A673 (cell line): ENCODE results near the gene WDR62. TPM values are rescaled to one million over a fixed set of nuclear protein-coding genes. Genes with fewer than 3 reads are reported as not detected.

ENCODE experiments used
- BruUV-seq: library from RNA; stranded (reverse); fragments of 400-500 nt; replicated peaks from 2 replicates; lab custom pipeline; 2021; lab: Mats Ljungman, UMichigan
- CTCF ChIA-PET: fragments of 300-600 bp; sonication (Branson Sonifier 250); formaldehyde crosslinking; loops from one replicate; lab custom pipeline; 2022; ENCODE audit warnings: antibody characterized with exemption; lab: Charles Lee
- POLR2A ChIA-PET: fragments of 300-600 bp; sonication (Branson Sonifier 250); formaldehyde crosslinking; loops from one replicate; lab custom pipeline; 2022; ENCODE audit warnings: antibody characterized with exemption; ENCODE audit not compliant: low non-redundant PET; lab: Charles Lee
- DNase-seq: peaks from one replicate; pipeline ENCODE4 v3.0.0-alpha.2; 2015; ENCODE audit warnings: low spot score
- H3K27ac ChIP-seq: fragments of 200-600 bp; sonication (generic); 2 replicates; pipeline ENCODE4 v1.5.1; 2016; ENCODE audit warnings: mixed run types, low read depth, mild to moderate bottlenecking, mixed read lengths, antibody characterized with exemption, low read length; ENCODE audit not compliant: poor library complexity, severe bottlenecking
- H3K27me3 ChIP-seq: fragments of 200-600 bp; sonication (generic); replicated peaks from 2 replicates; pipeline ENCODE4 v1.6.1; 2017; ENCODE audit warnings: mixed run types, low read depth, mild to moderate bottlenecking, mixed read lengths, antibody characterized with exemption, low read length; ENCODE audit not compliant: insufficient read depth, poor library complexity
- H3K36me3 ChIP-seq: fragments of 200-600 bp; sonication (generic); 2 replicates; pipeline ENCODE4 v1.6.1; 2016; ENCODE audit warnings: mixed run types, mild to moderate bottlenecking, mixed read lengths, antibody characterized with exemption, low read length; ENCODE audit not compliant: insufficient read depth, poor library complexity, severe bottlenecking
- H3K4me1 ChIP-seq: fragments of 200-600 bp; sonication (generic); 2 replicates; pipeline ENCODE4 v1.6.1; 2017; ENCODE audit warnings: mixed run types, mild to moderate bottlenecking, mixed read lengths, antibody characterized with exemption, low read length; ENCODE audit not compliant: insufficient read depth, poor library complexity, severe bottlenecking
- H3K4me3 ChIP-seq: fragments of 200-600 bp; sonication (generic); 2 replicates; pipeline ENCODE4 v1.5.1; 2016; ENCODE audit warnings: low read depth, mixed run types, mild to moderate bottlenecking, mixed read lengths, low read length; ENCODE audit not compliant: poor library complexity, severe bottlenecking
- H3K9me3 ChIP-seq: fragments of 200-600 bp; sonication (generic); 2 replicates; pipeline ENCODE4 v1.6.1; 2016; ENCODE audit warnings: mixed run types, low read depth, mild to moderate bottlenecking, mixed read lengths, antibody characterized with exemption, low read length; ENCODE audit not compliant: poor library complexity, severe bottlenecking
- EZH2 ChIP-seq: fragments of 200-600 bp; sonication (generic); IDR thresholded peaks from 2 replicates; pipeline ENCODE4 v1.6.1; 2017; ENCODE audit warnings: borderline replicate concordance, low read depth, mild to moderate bottlenecking, mixed read lengths, antibody characterized with exemption, low read length; ENCODE audit not compliant: poor library complexity, severe bottlenecking
- intact Hi-C: fragments of 100-400 bp; cut with micrococcal nuclease; formaldehyde crosslinking; loops from one replicate; pipeline ENCODE4 v1.10.0; 2022; ENCODE audit not compliant: unreplicated experiment
- total RNA-seq: library from RNA; stranded (reverse); gene quantifications from 2 replicates; pipeline ENCODE4 v1.2.3, GENCODE V29; 2021
- TF ChIP-seq, protein P1 (sequence below): fragments of 300-800, 200-600 bp; sonication (generic); conservative IDR thresholded peaks from 2 replicates; pipeline ENCODE4 v1.5.1; 2017; ENCODE audit warnings: low read depth, mild to moderate bottlenecking, antibody characterized with exemption, low read length, moderate library complexity, mixed read lengths

WDR62 gene
- total RNA-seq, 1 experiment from 2014 or later: 40.4 TPM

DNA sequence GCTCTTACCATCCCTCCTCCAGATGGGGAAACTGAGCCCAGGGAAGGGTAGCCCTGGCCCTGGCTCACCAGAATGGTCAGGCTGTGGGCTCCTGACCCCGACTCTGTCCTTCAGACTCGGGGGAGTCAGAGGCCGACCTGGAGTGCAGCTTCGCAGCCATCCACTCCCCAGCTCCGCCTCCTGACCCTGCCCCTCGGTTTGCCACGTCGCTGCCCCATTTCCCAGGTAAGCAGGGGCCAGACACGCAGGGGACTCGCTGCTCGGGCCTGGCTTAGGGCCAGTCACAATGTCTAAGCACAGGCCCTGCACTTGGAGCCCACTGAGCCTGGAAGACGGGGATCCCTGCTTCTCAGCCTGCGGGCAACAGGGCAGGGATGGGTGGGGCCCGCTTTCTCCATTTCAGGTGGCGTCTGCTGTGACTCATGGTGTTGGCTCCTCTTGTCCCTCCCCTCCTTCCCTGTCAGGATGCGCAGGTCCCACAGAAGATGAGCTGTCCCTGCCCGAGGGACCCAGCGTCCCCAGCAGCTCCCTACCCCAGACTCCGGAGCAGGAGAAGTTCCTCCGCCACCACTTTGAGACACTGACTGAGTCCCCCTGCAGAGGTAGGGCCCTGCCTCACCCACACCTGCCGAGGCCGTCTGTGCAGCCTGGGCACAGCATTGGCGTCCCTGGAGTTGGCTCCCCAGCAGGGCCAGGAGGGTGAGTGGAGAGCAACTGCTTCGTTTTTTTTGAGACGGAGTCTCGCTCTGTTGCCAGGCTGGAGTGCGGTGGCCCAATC, 47.0 kb downstream of the WDR62 start:
- no peaks in the 10 kb centered on the region for H3K4me1 ChIP-seq
- intact Hi-C loops: no loop called here
- no peak overlapping the region for H3K4me3 ChIP-seq
- no peak for DNase-seq
- H3K36me3 ChIP-seq: peaks cover 47% of the 10 kb centered on the region
- CTCF ChIA-PET: no interaction called here
- no peaks in the 10 kb centered on the region for H3K9me3 ChIP-seq
- no peak overlapping the region for H3K27ac ChIP-seq
- BruUV-seq: no TSS peak
- POLR2A ChIA-PET: no interaction called here
- no peaks in the 10 kb centered on the region for H3K27me3 ChIP-seq
- TF ChIP-seq EZH2: no peak
- TF ChIP-seq, protein P1, sequence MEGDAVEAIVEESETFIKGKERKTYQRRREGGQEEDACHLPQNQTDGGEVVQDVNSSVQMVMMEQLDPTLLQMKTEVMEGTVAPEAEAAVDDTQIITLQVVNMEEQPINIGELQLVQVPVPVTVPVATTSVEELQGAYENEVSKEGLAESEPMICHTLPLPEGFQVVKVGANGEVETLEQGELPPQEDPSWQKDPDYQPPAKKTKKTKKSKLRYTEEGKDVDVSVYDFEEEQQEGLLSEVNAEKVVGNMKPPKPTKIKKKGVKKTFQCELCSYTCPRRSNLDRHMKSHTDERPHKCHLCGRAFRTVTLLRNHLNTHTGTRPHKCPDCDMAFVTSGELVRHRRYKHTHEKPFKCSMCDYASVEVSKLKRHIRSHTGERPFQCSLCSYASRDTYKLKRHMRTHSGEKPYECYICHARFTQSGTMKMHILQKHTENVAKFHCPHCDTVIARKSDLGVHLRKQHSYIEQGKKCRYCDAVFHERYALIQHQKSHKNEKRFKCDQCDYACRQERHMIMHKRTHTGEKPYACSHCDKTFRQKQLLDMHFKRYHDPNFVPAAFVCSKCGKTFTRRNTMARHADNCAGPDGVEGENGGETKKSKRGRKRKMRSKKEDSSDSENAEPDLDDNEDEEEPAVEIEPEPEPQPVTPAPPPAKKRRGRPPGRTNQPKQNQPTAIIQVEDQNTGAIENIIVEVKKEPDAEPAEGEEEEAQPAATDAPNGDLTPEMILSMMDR: no peak

DNA sequence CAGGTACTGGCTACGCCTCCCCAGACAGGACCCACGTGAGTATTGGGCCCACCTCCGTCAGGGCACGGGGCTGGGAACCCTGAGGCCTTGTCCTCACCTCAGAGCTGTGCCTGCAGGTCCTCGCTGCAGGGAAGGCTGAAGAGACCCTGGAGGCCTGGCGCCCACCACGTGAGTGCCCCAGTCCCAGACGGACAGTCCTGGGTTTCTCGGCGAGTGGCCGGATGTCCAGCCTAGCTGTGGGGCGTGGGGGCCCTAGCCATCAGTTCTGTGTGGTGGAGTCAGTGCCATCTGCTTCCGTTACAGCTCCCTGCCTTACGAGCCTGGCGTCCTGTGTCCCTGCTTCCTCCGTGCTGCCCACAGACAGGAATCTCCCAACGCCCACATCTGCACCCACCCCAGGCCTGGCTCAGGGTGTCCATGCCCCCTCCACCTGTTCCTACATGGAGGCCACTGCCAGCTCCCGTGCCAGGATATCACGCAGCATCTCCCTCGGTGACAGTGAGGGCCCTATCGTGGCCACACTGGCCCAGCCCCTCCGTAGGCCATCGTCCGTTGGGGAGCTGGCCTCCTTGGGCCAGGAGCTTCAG, 48.4 kb downstream of the WDR62 start:
- no TSS peak for BruUV-seq

DNA sequence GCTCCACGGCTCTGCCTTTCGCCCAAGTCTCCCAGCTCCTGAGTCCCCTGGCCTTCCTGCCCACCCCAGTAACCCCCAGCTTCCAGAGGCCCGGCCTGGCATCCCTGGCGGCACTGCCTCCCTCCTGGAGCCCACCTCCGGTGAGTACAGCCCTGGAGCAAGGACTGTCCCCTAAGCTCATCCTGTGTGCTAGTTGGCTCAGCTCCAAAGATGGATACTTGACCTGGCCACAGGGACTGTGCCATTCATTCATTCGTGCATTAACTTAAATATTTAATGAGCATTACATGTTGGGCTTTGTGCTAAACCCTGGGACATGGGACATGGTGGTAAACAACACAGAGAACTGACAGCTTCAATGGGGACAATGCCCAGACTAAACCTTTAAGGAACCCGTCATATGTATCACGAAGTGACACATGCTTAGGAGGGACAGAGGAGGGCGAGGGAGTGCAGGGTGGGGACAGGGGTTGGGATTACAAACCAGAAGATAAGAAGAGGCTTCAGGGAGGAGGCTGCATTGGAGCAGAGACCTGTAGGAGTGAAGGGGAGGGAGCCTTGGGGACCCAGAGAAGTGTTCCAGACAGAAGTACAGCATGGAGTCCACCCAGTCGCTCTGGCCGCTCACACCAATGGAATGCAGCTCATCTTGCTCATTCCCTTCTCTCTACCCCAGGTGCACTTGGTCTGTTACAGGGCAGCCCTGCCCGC, 49.3 kb downstream of the WDR62 start:
- POLR2A ChIA-PET: no interaction called here
- Histone ChIP-seq H3K9me3 (no peaks in the 10 kb centered on the region), H3K27me3 (no peaks in the 10 kb centered on the region), H3K36me3 (peaks cover 42% of the 10 kb centered on the region), H3K4me1 (no peaks in the 10 kb centered on the region), H3K4me3 (no peak overlapping the region), H3K27ac (no peak overlapping the region)
- CTCF ChIA-PET: no interaction called here
- BruUV-seq: no TSS peak
- no peak for DNase-seq
- TF ChIP-seq, protein P1: no peak
- intact Hi-C loops: no loop called here

More for the DNA sequence above, 48.4 kb downstream of the WDR62 start:
- no peaks in the 10 kb centered on the region for H3K27me3 ChIP-seq
- no peak overlapping the region for H3K4me3 ChIP-seq
- no peak overlapping the region for H3K27ac ChIP-seq
- no peaks in the 10 kb centered on the region for H3K4me1 ChIP-seq
- POLR2A ChIA-PET: no interaction called here
- H3K9me3 ChIP-seq: no peaks in the 10 kb centered on the region
- DNase-seq: no peak
- H3K36me3 ChIP-seq: peaks cover 42% of the 10 kb centered on the region
- intact Hi-C loops: no loop called here
- CTCF ChIA-PET: no interaction called here
- no peak for TF ChIP-seq EZH2
- TF ChIP-seq, protein P1: no peak
